NB4 (cell line): ENCODE measurements around the gene ZFYVE27.

Experiments
- DNase-seq: peaks from one replicate; pipeline ENCODE4 v3.0.0; 2010; ENCODE audit warnings: low read depth
- H3K4me3 ChIP-seq: one replicate; pipeline ENCODE4 v1.5.1; 2011; ENCODE audit warnings: mild to moderate bottlenecking, low read depth, low read length, moderate library complexity
- MAX ChIP-seq: IDR thresholded peaks from 2 replicates; pipeline ENCODE4 v1.6.1; 2011; ENCODE audit warnings: low read depth, low read length
- MYC ChIP-seq: IDR thresholded peaks from 2 replicates; pipeline ENCODE4 v1.6.1; 2011; ENCODE audit warnings: low read depth, low read length
- POLR2A ChIP-seq: IDR thresholded peaks from 2 replicates; pipeline ENCODE4 v1.6.1; 2011; ENCODE audit warnings: mild to moderate bottlenecking; ENCODE audit not compliant: insufficient read length; ENCODE audit errors: extremely low read depth
- TF ChIP-seq, protein P1 (sequence below): IDR thresholded peaks from one replicate; pipeline ENCODE4 v1.5.1; 2012; ENCODE audit warnings: low read depth, low read length

The ZFYVE27 gene

GRCh38 chr10:97762056-97762455 is 25.1 kb downstream of the ZFYVE27 start:
- no peak for DNase-seq
- TF ChIP-seq POLR2A: no peak
- TF ChIP-seq, protein P1, sequence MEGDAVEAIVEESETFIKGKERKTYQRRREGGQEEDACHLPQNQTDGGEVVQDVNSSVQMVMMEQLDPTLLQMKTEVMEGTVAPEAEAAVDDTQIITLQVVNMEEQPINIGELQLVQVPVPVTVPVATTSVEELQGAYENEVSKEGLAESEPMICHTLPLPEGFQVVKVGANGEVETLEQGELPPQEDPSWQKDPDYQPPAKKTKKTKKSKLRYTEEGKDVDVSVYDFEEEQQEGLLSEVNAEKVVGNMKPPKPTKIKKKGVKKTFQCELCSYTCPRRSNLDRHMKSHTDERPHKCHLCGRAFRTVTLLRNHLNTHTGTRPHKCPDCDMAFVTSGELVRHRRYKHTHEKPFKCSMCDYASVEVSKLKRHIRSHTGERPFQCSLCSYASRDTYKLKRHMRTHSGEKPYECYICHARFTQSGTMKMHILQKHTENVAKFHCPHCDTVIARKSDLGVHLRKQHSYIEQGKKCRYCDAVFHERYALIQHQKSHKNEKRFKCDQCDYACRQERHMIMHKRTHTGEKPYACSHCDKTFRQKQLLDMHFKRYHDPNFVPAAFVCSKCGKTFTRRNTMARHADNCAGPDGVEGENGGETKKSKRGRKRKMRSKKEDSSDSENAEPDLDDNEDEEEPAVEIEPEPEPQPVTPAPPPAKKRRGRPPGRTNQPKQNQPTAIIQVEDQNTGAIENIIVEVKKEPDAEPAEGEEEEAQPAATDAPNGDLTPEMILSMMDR: no peak
- TF ChIP-seq MAX: no peak
- no peak for TF ChIP-seq MYC
- no peak overlapping the region for H3K4me3 ChIP-seq

DNA sequence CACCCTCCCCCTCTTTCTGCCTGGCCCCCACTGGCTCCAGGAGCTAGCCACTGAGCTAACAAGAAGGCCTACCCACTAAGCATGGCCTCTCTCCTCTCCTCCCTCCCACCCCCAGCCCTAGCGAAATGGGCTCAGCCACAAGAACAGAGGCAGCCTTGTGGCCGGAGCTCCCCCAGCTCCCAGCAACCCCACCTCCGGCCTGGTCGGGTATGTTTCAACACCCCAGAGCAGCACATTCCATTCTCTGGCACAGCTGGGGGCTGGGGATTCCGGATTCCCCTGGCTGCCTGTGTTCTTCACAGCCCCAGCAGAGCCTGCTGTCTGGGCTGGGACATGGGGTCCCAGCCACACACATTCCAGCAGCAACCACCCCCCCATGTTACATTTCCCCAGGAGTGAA is 25.9 kb downstream of the ZFYVE27 start:
- DNase-seq: no peak
- TF ChIP-seq POLR2A: no peak
- no peak for TF ChIP-seq MYC
- TF ChIP-seq, protein P1: no peak
- H3K4me3 ChIP-seq: no peak overlapping the region

- H3K4me3 ChIP-seq: no peak overlapping the region
- TF ChIP-seq, protein P1: no peak
- TF ChIP-seq MYC: no peak
- no peak for TF ChIP-seq MAX
- no peak for TF ChIP-seq POLR2A
- no peak for DNase-seq
Measured at GRCh38 chr10:97763411-97763810, 26.5 kb downstream of the ZFYVE27 start.

GRCh38 chr10:97763947-97764346 is 27.0 kb downstream of the ZFYVE27 start:
- H3K4me3 ChIP-seq: no peak overlapping the region
- no peak for TF ChIP-seq MAX
- TF ChIP-seq, protein P1: no peak
- TF ChIP-seq POLR2A: no peak
- TF ChIP-seq MYC: no peak
- no peak for DNase-seq

- TF ChIP-seq POLR2A (no peak), MAX (no peak), MYC (no peak)
- TF ChIP-seq, protein P1: no peak
- no peak overlapping the region for H3K4me3 ChIP-seq
- DNase-seq: no peak
Measured at GRCh38 chr10:97764519-97764931, 27.6 kb downstream of the ZFYVE27 start.

- no peak overlapping the region for H3K4me3 ChIP-seq
- DNase-seq: no peak
- TF ChIP-seq POLR2A (no peak), MAX (no peak), MYC (no peak)
- TF ChIP-seq, protein P1: no peak
Measured at GRCh38 chr10:97765201-97765600, 28.3 kb downstream of the ZFYVE27 start.
